Ascending aorta (tissue), 2 donors: Measurements from ENCODE around the gene SLC15A1. TPM values are rescaled to one million over a fixed set of nuclear protein-coding genes. Genes with fewer than 3 reads are reported as not detected.

ENCODE experiments used
- DNase-seq, 2 donors: peaks; one replicate each; pipeline ENCODE4 v3.0.0-alpha.2; 2019; ENCODE audit warnings: low spot score in 2 of 2
- H3K27ac ChIP-seq, 2 donors: fragments of 200-600 bp; sonication (generic); one replicate each; pipeline ENCODE4 v1.5.1; 2016 to 2017; ENCODE audit warnings: mild to moderate bottlenecking in 1 of 2
- H3K27me3 ChIP-seq: fragments of 200-600 bp; sonication (generic); one replicate; pipeline ENCODE4 v1.5.1; 2017
- H3K36me3 ChIP-seq, 2 donors: fragments of 200-600 bp; sonication (generic); one replicate each; pipeline ENCODE4 v1.5.1; 2016
- H3K4me1 ChIP-seq, 2 donors: fragments of 200-600 bp; sonication (generic); one replicate each; pipeline ENCODE4 v1.5.1; 2016 to 2017; ENCODE audit warnings: mild to moderate bottlenecking in 1 of 2
- H3K4me3 ChIP-seq, 2 donors: fragments of 200-600 bp; sonication (generic); one replicate each; pipeline ENCODE4 v1.5.1; 2016 to 2017; ENCODE audit warnings: mild to moderate bottlenecking in 1 of 2
- H3K9me3 ChIP-seq, 2 donors: fragments of 200-600 bp; sonication (generic); one replicate each; pipeline ENCODE4 v1.5.1; 2016
- intact Hi-C: fragments of 100-400 bp; cut with DNase I; formaldehyde crosslinking; loops from one replicate; pipeline ENCODE4 v1.15.1; 2023
- total RNA-seq: library from RNA; depleted of rRNA; stranded (reverse); fragments of >200 nt; gene quantifications from one replicate; pipeline ENCODE4 v1.1.0, GENCODE V29; 2016
- TF ChIP-seq, protein P1 (sequence below), 3 experiments: fragments of 200-600 bp in 2 of 3; fragments of 450-650 bp in 1 of 3; sonication (generic) in 2 of 3; IDR thresholded peaks; one replicate each; pipeline ENCODE4 v1.5.1; 2016 to 2019; ENCODE audit warnings: antibody characterized with exemption in 3 of 3, mild to moderate bottlenecking in 1 of 3, moderate library complexity in 1 of 3

The SLC15A1 gene
- total RNA-seq, 1 donor from 2014 or later, result not detected

DNA sequence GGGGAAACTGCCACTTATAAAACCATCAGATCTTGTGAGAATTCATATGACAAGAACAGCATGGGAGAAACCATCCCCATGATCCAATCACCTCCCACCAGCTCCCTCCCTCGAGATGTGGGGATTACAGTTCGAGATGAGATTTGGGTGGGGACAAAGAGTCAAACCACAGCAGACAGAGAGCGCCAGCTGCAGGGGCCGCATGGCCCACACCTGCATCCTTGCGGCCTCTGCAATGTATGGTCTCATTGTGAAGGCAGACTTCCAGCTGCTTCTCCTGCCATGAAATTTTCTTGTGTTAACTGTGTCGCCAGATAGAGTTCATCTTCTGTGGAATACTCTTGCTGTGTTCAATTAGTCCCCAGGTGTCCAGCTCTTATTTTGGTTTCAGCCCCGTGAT is 17.3 kb upstream of the SLC15A1 start:
- intact Hi-C loops, result no loop called here
- H3K9me3 ChIP-seq, result no peaks in the 10 kb centered on the region
- H3K36me3 ChIP-seq, result no peaks in the 10 kb centered on the region
- TF ChIP-seq, protein P1, sequence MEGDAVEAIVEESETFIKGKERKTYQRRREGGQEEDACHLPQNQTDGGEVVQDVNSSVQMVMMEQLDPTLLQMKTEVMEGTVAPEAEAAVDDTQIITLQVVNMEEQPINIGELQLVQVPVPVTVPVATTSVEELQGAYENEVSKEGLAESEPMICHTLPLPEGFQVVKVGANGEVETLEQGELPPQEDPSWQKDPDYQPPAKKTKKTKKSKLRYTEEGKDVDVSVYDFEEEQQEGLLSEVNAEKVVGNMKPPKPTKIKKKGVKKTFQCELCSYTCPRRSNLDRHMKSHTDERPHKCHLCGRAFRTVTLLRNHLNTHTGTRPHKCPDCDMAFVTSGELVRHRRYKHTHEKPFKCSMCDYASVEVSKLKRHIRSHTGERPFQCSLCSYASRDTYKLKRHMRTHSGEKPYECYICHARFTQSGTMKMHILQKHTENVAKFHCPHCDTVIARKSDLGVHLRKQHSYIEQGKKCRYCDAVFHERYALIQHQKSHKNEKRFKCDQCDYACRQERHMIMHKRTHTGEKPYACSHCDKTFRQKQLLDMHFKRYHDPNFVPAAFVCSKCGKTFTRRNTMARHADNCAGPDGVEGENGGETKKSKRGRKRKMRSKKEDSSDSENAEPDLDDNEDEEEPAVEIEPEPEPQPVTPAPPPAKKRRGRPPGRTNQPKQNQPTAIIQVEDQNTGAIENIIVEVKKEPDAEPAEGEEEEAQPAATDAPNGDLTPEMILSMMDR (IDR thresholded peaks at IDR 0.05), result no peak
- no peaks in the 10 kb centered on the region for H3K4me1 ChIP-seq
- H3K27me3 ChIP-seq, result no peaks in the 10 kb centered on the region
- no peak overlapping the region for H3K4me3 ChIP-seq
- no peak overlapping the region for H3K27ac ChIP-seq
- DNase-seq, result no peak

DNA sequence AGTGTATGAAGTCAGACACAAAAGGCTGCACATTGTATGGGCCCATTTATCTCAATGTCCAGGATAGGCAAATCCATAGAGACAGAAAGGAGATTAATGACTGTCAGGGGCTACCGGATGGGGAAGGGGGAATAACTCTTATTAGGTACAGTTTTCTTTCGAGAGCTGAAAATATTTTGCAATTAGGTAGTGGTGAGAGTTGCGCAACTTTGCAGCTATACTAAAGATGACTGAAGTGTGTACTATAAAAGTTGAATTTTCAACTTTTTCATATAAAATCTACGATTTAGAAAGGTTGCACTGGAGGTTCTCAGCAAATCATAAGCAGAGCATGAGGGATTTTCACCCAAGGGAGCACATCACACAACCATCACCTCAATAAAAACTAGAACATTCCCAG is 16.1 kb upstream of the SLC15A1 start:
- DNase-seq, result no peak
- Histone ChIP-seq H3K36me3 (no peaks in the 10 kb centered on the region), H3K27ac (no peak overlapping the region), H3K4me1 (no peaks in the 10 kb centered on the region), H3K4me3 (no peak overlapping the region), H3K9me3 (no peaks in the 10 kb centered on the region), H3K27me3 (no peaks in the 10 kb centered on the region)
- TF ChIP-seq, protein P1 (IDR thresholded peaks at IDR 0.05), result no peak
- intact Hi-C loops, result no loop called here

DNA sequence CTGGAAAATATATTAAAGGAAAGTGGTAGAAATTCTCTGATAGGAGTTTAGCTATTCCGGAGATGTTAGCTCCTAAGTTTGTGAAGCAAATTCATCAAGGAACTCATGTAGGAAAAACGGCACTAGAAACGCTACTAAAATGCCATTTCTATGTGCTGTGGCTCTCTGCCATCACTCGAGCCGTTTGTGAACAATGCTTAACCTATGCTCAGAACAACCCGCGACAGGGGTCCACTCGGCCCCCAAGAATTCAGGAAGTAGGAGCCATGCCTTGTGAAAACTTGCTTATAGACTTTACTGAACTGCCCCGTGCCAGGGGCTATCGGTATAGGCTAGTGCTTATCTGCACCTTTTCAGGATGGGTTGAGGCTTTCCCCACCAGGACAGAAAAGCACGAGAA is 14.2 kb upstream of the SLC15A1 start:
- H3K36me3 ChIP-seq, result no peaks in the 10 kb centered on the region
- no peak overlapping the region for H3K27ac ChIP-seq
- no peaks in the 10 kb centered on the region for H3K27me3 ChIP-seq
- TF ChIP-seq, protein P1 (IDR thresholded peaks at IDR 0.05), result no peak
- no peaks in the 10 kb centered on the region for H3K4me1 ChIP-seq
- intact Hi-C loops, result no loop called here
- DNase-seq, result no peak
- no peak overlapping the region for H3K4me3 ChIP-seq
- no peaks in the 10 kb centered on the region for H3K9me3 ChIP-seq

DNA sequence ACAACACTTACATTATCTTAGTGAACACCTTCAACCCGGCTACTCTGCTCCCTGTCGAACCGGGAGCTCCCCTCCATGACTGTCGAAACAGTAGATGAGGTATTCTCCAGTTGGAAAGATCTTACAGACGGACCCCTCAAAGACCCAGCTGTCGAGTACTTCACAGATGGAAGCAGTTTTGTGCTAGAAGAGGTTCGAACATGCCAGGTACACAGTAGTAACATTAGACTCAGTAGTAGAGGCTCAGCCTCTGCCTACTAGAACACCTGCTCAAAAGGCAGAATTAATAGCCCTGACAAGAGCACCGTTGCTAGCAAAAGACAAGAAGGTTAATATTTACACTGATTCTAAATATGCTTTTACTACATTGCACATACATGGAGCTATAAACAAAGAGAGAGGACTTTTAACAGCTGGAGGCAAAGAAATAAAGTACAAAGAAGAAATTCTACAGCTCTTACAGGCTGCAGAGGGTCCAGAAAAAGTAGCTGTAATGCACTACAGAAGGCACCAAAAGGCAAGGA is 13.6 kb upstream of the SLC15A1 start:
- intact Hi-C loops, result no loop called here
- no peaks in the 10 kb centered on the region for H3K9me3 ChIP-seq
- no peak for DNase-seq
- no peaks in the 10 kb centered on the region for H3K27me3 ChIP-seq
- no peak overlapping the region for H3K27ac ChIP-seq
- H3K4me3 ChIP-seq, result no peak overlapping the region
- H3K4me1 ChIP-seq, result no peaks in the 10 kb centered on the region
- TF ChIP-seq, protein P1 (IDR thresholded peaks at IDR 0.05), result no peak
- H3K36me3 ChIP-seq, result no peaks in the 10 kb centered on the region

DNA sequence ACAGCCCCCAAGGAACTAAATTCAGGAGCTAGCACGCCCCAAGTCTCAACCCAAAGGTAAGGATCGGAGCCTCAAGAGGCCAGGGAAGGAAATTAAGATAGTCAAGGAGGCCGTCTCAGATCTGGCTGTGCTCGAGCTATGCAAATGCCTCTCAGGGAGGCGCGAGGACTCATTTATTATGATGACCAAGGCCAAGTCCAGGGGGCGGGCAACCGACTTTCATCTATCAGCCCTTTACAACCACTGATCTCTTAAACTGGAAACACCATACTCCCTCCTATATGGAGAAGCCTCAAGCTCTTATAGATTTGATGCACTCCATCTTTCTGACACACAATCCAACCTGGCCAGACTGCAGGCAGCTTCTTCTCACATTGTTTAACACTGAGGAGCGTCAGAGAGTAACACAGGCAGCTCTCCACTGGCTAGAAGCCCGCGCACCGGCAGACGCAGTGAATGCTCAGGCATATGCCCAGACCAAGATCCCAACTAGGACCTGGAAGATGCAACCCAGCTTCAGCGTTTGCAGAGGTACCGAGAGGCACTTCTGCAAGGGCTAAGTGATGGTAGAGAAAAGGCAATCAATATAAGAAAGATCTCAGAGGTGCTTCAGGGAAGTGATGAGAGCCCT is 9.6 kb upstream of the SLC15A1 start:
- intact Hi-C loops, result no loop called here
- no peak overlapping the region for H3K27ac ChIP-seq

More for the DNA sequence above, 9.6 kb upstream of the SLC15A1 start:
- Histone ChIP-seq H3K36me3 (no peaks in the 10 kb centered on the region), H3K4me1 (no peaks in the 10 kb centered on the region), H3K27me3 (no peaks in the 10 kb centered on the region), H3K4me3 (no peak overlapping the region), H3K9me3 (no peaks in the 10 kb centered on the region)
- TF ChIP-seq, protein P1 (IDR thresholded peaks at IDR 0.05), result no peak
- DNase-seq, result no peak
